BE2C (cell line): ENCODE measurements around the gene LRRC8C.

ENCODE experiments used
- DNase-seq: peaks from one replicate; pipeline ENCODE4 v3.0.0-alpha.2; 2020
- H3K27me3 ChIP-seq: fragments of 250-450 bp; sonication (Bioruptor Pico); 2 replicates; pipeline ENCODE4 v1.5.1; 2020; ENCODE audit warnings: mild to moderate bottlenecking
- H3K36me3 ChIP-seq: fragments of 250-450 bp; sonication (Bioruptor Pico); 2 replicates; pipeline ENCODE4 v1.5.1; 2020; ENCODE audit warnings: mild to moderate bottlenecking
- H3K4me1 ChIP-seq: fragments of 250-450 bp; sonication (Bioruptor Pico); 2 replicates; pipeline ENCODE4 v1.5.1; 2020
- H3K4me3 ChIP-seq: 2 replicates; pipeline ENCODE4 v1.5.1; 2011; ENCODE audit warnings: low read depth, low read length
- H3K9me3 ChIP-seq: fragments of 250-450 bp; sonication (Bioruptor Pico); 2 replicates; pipeline ENCODE4 v1.5.1; 2020
- TF ChIP-seq, protein P1 (sequence below): IDR thresholded peaks from 2 replicates; pipeline ENCODE4 v1.5.1; 2012; ENCODE audit warnings: mild to moderate bottlenecking, low read depth, low read length

The LRRC8C gene

DNA sequence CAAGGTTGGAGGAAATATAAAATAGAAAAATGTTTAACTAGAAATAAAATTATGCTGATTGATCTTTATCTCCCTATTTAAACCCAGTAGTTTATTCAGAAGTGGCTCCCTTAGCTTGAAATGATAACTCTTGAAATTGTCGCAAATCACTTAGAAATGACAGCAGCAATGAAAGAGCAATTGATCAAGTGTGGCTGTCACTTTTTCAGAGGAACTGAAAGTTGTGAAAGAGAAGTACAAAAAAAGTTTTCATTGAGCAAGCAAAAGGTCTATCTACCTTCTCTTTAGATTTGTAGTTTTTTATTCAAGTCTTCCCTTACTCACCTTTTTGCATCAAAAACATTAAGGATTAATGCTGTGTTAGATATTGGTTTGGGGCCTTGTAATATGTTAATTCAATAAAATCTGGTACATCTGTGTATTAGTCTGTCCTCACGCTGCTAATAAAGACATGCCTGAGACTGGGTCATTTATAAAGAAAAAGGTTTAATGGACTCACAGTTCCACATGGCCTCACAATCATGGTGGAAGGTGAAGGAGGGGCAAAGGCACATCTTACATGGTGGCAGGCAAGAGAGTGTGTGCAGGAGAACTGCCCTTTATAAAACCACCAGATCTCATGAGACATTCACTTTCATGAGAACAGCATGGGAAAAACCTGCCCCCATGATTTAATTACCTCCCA lies 48.3 kb downstream of the LRRC8C start:
- TF ChIP-seq, protein P1, sequence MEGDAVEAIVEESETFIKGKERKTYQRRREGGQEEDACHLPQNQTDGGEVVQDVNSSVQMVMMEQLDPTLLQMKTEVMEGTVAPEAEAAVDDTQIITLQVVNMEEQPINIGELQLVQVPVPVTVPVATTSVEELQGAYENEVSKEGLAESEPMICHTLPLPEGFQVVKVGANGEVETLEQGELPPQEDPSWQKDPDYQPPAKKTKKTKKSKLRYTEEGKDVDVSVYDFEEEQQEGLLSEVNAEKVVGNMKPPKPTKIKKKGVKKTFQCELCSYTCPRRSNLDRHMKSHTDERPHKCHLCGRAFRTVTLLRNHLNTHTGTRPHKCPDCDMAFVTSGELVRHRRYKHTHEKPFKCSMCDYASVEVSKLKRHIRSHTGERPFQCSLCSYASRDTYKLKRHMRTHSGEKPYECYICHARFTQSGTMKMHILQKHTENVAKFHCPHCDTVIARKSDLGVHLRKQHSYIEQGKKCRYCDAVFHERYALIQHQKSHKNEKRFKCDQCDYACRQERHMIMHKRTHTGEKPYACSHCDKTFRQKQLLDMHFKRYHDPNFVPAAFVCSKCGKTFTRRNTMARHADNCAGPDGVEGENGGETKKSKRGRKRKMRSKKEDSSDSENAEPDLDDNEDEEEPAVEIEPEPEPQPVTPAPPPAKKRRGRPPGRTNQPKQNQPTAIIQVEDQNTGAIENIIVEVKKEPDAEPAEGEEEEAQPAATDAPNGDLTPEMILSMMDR = no peak
- no peaks in the 10 kb centered on the region for H3K4me1 ChIP-seq
- no peaks in the 10 kb centered on the region for H3K27me3 ChIP-seq
- no peak overlapping the region for H3K4me3 ChIP-seq
- no peaks in the 10 kb centered on the region for H3K36me3 ChIP-seq
- no peak for DNase-seq
- no peaks in the 10 kb centered on the region for H3K9me3 ChIP-seq

DNA sequence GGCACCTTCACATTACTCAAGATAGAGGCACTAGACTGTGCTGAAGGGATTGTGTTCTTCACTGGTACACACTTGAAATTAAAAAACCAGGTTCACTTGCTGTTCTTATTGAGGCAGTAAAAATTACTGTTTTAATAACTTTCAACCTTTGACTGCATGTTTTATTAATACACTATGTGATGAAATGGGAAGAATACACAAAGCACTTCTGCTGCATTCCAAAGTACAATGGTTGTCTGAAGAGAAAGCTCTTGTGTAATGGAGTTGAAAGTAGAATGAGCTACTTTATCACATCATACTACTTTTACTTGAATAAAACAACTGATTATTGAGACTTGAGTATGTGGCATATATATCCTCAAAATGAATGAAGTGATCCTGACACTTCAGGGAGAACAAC lies 49.7 kb downstream of the LRRC8C start:
- DNase-seq = no peak
- Histone ChIP-seq H3K36me3 (no peaks in the 10 kb centered on the region), H3K4me3 (no peak overlapping the region), H3K9me3 (no peaks in the 10 kb centered on the region), H3K27me3 (no peaks in the 10 kb centered on the region), H3K4me1 (no peaks in the 10 kb centered on the region)
- TF ChIP-seq, protein P1 = no peak

DNA sequence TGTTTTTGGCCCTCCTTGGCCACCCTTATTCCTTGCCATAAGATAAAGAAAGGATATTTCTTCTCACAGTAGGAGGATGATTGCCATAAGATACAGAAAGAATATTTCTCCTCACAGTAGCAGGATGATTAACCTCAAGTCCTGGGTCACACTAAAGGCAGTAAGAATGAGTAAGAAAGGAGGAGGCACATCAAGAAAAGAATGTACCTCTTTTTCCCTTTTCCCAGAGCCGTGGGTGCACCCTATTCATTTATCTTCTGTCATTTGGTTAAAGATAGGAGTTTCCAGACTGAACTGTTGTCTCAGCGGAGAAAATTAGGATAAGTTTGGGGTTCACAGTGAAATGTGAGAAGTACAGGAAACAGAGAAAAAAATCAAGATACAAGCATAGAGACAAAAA lies 52.5 kb downstream of the LRRC8C start:
- no peak for DNase-seq

DNA sequence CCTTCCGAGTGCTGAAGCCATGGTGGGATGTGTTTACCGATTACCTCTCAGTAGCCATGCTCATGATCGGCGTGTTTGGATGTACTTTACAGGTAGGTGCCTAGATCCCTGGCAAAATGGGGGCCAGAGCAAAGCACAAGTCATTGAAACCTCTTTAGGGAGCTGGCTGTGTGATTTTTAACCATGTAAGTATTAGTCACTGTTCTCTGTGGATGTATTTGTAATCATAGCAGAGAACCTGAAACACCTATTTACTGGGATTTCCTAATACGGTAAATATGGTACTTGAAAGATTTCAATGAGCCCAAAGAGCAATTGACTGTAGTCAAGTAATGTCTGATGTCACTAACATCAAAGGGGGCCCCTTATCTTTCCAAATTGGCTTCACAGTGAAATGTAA lies 53.6 kb downstream of the LRRC8C start:
- no peaks in the 10 kb centered on the region for H3K36me3 ChIP-seq
- DNase-seq = no peak
- no peak overlapping the region for H3K4me3 ChIP-seq
- H3K27me3 ChIP-seq = no peaks in the 10 kb centered on the region
- TF ChIP-seq, protein P1 = no peak
- no peaks in the 10 kb centered on the region for H3K9me3 ChIP-seq
- no peaks in the 10 kb centered on the region for H3K4me1 ChIP-seq

More for the DNA sequence above, 52.5 kb downstream of the LRRC8C start:
- Histone ChIP-seq H3K4me1 (no peaks in the 10 kb centered on the region), H3K4me3 (no peak overlapping the region), H3K27me3 (no peaks in the 10 kb centered on the region), H3K9me3 (no peaks in the 10 kb centered on the region), H3K36me3 (no peaks in the 10 kb centered on the region)
- TF ChIP-seq, protein P1 = no peak

DNA sequence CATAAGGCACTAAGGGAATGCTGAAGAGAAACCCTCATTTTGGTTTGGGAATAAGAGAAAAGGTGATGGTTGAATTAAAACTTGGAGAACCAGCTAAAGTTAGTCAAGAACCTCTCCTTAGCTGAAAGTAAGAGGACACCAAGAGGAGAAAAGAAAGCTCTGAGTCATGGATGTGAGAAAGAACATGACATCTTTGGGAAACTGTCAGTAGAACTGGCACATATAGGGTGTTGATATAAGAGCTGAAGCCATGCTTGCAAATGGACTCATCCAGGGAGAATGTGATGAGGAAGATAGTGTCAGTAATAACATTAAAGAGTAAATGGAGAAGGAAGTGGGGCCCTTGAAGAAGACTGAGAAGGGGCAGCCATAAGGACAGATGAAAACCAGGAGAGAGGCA lies 54.3 kb downstream of the LRRC8C start:
- no peaks in the 10 kb centered on the region for H3K9me3 ChIP-seq
- H3K4me3 ChIP-seq = no peak overlapping the region
- H3K4me1 ChIP-seq = no peaks in the 10 kb centered on the region
- no peaks in the 10 kb centered on the region for H3K27me3 ChIP-seq
- no peak for DNase-seq
- H3K36me3 ChIP-seq = no peaks in the 10 kb centered on the region
- TF ChIP-seq, protein P1 = no peak

DNA sequence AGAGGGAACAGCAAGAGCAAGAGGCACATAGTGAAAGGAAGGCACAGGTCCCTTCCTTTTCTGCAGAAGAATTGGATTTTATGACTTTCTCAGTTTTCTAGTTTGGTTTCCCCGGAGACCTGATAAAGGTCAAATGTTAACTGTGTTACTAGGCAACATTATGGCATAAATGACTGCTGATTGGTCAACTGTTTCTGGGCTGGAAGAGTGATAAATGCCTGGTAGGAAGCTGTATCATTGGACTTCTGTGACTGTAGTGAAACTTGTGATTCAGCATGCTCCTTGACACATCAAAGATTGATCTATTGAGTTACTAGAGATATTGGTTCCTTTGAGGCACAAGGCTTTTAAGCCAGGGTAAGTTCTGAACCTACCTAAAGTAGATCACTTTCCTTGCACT lies 55.7 kb downstream of the LRRC8C start:
- H3K4me3 ChIP-seq = no peak overlapping the region
- TF ChIP-seq, protein P1 = no peak
- no peak for DNase-seq
- H3K36me3 ChIP-seq = no peaks in the 10 kb centered on the region
- H3K4me1 ChIP-seq = no peaks in the 10 kb centered on the region; the same call in 1 of the 2 replicates
- no peaks in the 10 kb centered on the region for H3K9me3 ChIP-seq
- no peaks in the 10 kb centered on the region for H3K27me3 ChIP-seq
